ENCODE results near the gene RPL36AL.

The RPL36AL gene

DNA sequence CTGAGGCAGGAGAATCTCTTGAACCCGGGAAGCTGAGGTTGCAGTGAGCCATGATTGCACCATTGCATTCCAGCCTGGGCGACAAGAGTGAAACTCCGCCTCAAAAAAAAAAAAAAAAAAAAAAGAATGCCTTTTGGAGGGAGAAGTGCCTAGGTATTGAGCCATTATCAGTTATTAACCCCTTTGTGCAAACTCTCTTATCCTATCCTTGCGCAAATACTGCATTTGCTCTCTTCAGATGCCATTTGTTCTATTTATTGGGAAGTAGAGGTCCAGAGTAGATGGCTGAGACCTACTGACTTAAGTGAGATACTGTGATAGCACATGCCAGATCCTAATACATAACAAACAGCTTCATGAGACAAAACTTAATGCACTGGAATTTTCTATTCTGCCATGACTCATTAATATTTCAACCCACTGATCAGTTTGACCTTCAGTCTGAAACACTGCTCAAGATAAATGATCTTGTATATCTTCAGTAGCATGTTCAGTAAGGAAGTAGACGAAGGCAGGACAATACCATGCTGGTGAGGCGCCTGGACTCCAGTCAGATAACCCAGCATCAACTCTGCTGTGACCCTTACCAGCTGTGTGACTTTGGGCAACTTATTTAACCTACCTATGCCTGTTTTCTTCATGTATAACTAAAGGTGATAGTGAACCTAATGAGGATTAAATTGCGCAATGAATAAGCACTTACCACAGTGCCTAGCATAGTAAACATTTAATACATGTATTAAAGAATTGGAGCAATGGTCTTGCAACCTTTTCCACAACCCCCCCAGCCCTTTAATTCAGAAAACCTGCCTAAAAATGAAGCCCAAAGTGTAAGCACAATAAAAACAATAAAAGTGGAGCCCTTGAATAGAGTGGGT, 20.4 kb upstream of the RPL36AL start:
- H3K4me3 ChIP-seq: no peak overlapping the region
- peak overlapping the region; percentile 5; the same call in 1 of the 2 replicates for H3K27ac ChIP-seq
- no peaks in the 10 kb centered on the region for H3K9me3 ChIP-seq (ENCODE audit: low read depth, low read length)
- H3K36me3 ChIP-seq (ENCODE audit: insufficient read depth, low read length): peaks cover 13% of the 10 kb centered on the region; the same call in 1 of the 2 replicates
- no peak overlapping the region for H3K9ac ChIP-seq (ENCODE audit: insufficient read length)
- no peak for DNase-seq (ENCODE audit: low read depth, low spot score)
- TF ChIP-seq FOXP2 (optimal IDR thresholded peaks at IDR 0.05; ENCODE audit: control extremely low read depth, extremely low read length, insufficient read depth) (no peak), POLR2AphosphoS5 (IDR thresholded peaks at IDR 0.05; ENCODE audit: borderline replicate concordance, low read depth, low read length) (no peak), EZH2 (IDR thresholded peaks at IDR 0.05) (no peak)

DNA sequence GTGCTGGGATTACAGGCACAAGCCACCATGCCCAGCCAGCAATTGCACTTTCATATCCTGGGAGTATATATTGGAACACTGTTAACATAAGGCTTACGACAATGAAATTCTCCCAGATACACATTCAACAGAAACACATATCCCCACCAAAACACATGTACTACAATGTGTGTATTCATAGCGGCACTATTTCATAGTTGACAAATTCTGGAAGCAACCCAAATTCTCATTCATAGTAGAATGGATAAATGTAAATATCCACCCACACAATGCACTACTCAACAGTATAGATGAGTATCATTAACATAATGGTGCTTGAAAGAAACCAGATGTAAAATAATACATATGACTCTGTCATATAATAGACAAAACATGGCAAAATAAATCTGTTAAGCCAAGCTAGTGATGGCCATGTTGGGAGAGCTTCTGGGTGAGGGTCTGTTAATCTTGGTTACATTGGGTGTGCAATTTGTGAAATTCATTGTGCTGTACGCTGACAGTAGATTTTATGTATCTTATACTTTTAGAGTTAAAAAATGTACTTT, 17.2 kb upstream of the RPL36AL start:
- Histone ChIP-seq H3K27ac (no peak overlapping the region; the same call in 1 of the 2 replicates), H3K9ac (ENCODE audit: insufficient read length) (no peak overlapping the region), H3K4me3 (no peak overlapping the region), H3K36me3 (ENCODE audit: insufficient read depth, low read length) (0 out of 2 replicates have a peak, but pooled peaks cover 7% of the 10 kb centered on the region), H3K9me3 (ENCODE audit: low read depth, low read length) (no peaks in the 10 kb centered on the region)
- DNase-seq (ENCODE audit: low read depth, low spot score): no peak
- TF ChIP-seq FOXP2 (optimal IDR thresholded peaks at IDR 0.05; ENCODE audit: control extremely low read depth, extremely low read length, insufficient read depth) (no peak), POLR2AphosphoS5 (IDR thresholded peaks at IDR 0.05; ENCODE audit: borderline replicate concordance, low read depth, low read length) (no peak), EZH2 (IDR thresholded peaks at IDR 0.05) (no peak)

DNA sequence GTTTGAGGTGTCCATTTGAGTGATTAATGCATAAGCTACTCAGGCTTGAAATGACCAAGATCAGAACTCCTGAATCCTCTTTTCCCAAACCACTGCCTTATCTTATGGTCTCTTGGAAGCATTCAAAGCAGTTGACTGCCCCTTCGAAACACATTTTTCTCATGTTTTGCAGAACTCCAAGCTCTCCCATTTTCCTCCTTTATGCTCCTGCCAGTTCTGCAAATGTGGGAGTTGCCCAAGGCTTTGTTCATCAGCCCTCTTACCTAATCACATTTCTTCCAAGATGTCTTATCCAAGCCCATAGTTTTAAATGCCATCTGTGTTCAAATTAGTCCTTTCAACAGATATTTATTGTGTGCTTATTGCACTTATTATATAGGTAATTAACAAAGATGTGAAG, 16.4 kb upstream of the RPL36AL start:
- Histone ChIP-seq H3K9me3 (ENCODE audit: low read depth, low read length) (no peaks in the 10 kb centered on the region), H3K36me3 (ENCODE audit: insufficient read depth, low read length) (0 out of 2 replicates have a peak, but pooled peaks cover 4% of the 10 kb centered on the region), H3K27ac (no peak overlapping the region), H3K4me3 (no peak overlapping the region), H3K9ac (ENCODE audit: insufficient read length) (no peak overlapping the region)
- no peak for DNase-seq (ENCODE audit: low read depth, low spot score)
- TF ChIP-seq EZH2 (IDR thresholded peaks at IDR 0.05) (no peak), POLR2AphosphoS5 (IDR thresholded peaks at IDR 0.05; ENCODE audit: borderline replicate concordance, low read depth, low read length) (no peak), FOXP2 (optimal IDR thresholded peaks at IDR 0.05; ENCODE audit: control extremely low read depth, extremely low read length, insufficient read depth) (no peak)

DNA sequence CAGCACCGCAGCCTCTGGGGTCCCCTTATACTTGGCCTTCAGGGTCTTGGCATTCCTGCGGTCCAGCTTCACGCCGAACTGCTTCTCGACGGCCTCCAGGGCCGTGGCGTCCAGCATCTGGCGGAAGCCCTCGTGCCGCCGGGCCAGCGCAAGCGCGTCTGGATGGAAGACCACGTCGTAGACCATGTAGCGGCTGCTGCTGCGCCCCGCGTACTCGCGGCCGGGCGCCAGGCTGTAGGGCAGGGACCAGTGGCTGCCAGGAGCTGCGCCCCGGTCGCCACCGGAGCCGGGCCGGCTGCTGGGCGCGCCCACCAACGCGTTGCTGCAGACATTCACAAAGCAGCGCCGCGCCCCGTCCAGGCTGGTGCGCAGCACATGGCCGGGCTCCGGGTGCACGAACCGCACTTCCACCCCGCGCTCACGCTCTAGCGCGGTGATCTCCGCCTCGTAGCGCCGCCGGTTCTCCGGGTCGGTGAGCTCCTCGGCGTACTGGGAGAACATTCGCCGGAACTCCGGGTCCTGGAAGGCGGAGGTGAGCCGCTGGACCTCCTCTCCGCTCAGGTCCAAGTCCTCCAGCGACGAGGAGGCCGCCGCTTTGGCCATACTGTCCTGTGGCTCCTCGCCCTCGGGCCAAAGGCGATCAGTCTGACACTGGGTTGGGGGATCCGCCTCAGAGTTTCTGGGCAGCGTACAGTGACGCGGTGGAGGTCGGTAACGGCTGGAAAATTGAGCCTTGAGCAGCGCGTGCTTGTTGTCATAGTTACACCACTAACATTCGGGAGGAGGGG, 14.3 kb upstream of the RPL36AL start, which contains the start of gene DNAAF2:
Gene DNAAF2 (minus strand): TSS at position 698 of the 788 bp plus-strand sequence. CDS start 95 bp downstream, at position 603.
- Histone ChIP-seq H3K9me3 (ENCODE audit: low read depth, low read length) (no peaks in the 10 kb centered on the region), H3K9ac (ENCODE audit: insufficient read length) (peak within 1 kb of the TSS; percentile 90), H3K36me3 (ENCODE audit: insufficient read depth, low read length) (no peaks in the 10 kb centered on the region), H3K27ac (peak within 1 kb of the TSS; percentile 87), H3K4me3 (peak within 1 kb of the TSS; percentile 83)
- DNase-seq (ENCODE audit: low read depth, low spot score): no peak
- TF ChIP-seq FOXP2 (optimal IDR thresholded peaks at IDR 0.05; ENCODE audit: control extremely low read depth, extremely low read length, insufficient read depth): peak; percentile 3
- no peak for TF ChIP-seq EZH2 (IDR thresholded peaks at IDR 0.05)

DNA sequence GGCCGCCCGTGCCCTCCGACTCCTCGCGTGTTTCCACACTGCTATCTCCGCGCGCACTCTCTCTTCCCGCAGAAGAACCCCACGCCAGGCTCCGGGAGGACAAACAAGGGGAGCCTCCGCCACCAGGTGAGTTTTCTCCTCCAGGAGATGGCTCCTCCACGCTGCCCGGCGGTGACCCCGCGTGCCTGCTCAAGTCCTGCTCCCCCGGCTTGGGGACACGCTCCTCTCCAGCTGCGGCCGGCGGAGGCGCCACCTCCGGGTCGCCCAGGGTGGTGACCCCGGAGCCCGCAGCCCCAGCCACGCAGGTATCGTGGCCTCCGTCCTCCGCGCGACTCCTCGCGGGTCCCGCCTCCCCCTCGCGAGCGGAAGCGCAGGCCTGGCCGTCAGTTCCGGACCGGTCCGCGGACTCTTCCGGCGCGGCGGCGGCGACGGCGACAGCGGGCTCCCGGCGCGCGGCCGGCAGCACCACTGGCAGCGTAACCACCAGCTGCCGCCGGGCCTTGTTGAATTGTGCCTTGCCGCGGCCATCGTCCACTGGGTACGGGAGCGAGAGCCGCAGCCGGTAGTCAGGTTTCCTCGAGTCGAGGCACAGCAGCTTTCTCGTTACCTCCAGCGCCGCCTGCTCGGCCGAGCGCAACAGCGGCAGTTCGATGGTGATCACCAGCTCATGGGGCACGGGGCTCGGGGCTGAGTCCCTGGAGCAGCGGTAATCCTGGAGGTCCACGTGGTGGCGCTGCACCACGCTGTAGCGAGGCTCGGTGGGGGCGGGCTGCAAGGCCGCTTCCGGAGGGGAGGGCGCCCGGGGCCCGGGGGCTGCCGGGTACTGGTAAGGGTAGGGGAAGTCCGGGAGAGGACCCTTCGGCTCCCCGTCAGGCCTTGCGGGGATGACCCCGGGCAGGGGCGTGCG, 13.5 kb upstream of the RPL36AL start:
- Histone ChIP-seq H3K36me3 (ENCODE audit: insufficient read depth, low read length) (no peaks in the 10 kb centered on the region), H3K9ac (ENCODE audit: insufficient read length) (peak overlapping the region; percentile 90), H3K9me3 (ENCODE audit: low read depth, low read length) (no peaks in the 10 kb centered on the region), H3K27ac (peak overlapping the region; percentile 87), H3K4me3 (peak overlapping the region; percentile 83)
- DNase-seq (ENCODE audit: low read depth, low spot score): peak; percentile 75
- TF ChIP-seq EZH2 (IDR thresholded peaks at IDR 0.05): no peak
- peak; percentile 50 for TF ChIP-seq FOXP2 (optimal IDR thresholded peaks at IDR 0.05; ENCODE audit: control extremely low read depth, extremely low read length, insufficient read depth)
- peak; percentile 84 for TF ChIP-seq POLR2AphosphoS5 (IDR thresholded peaks at IDR 0.05; ENCODE audit: borderline replicate concordance, low read depth, low read length)

DNA sequence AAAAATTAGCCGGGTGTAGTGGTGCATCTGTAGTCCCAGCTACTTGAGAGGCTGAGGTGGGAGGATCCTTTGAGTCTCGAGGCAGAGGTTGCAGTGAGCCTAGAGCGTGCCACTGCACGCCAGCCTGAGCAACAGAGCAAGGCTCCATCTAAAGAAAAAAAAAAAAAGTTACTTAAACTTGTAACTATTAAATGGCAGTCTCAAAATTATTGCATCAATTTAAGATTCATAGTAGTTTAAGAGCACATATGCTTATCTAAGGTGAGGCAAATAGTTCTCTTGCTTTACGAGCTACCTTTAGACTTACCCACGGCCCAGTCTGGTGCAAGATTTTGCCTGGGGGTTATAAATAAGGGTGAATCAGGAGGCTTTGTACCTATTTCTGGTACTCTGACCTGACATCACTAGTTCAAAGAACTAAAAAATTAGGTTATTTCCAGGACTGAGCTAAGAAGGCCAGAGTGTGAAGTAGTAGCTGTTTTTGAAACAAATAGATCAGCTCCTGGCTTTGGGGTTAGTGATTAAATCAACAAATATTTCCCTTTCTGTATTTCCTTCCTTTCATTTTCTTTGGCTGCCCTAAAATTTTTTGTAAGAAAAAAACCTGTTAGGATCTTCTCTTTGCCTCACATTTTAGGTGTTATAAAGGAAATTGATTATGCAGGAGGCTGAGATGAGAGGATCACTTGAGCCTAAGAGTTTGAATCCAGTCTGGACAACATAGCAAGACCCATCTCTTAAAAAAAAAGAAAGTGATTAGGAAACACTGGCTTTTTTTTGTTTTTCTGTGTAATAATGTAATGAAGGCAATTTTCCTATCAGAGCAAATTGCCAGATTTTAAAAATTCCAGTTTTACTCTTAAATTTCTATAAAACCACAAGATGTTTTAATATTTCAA, 3.8 kb upstream of the RPL36AL start:
- DNase-seq (ENCODE audit: low read depth, low spot score): no peak
- peak overlapping the region; percentile 92 for H3K4me3 ChIP-seq
- peak overlapping the region; percentile 91 for H3K27ac ChIP-seq
- no peaks in the 10 kb centered on the region for H3K9me3 ChIP-seq (ENCODE audit: low read depth, low read length)
- TF ChIP-seq EZH2 (IDR thresholded peaks at IDR 0.05): no peak
- TF ChIP-seq FOXP2 (optimal IDR thresholded peaks at IDR 0.05; ENCODE audit: control extremely low read depth, extremely low read length, insufficient read depth): no peak
- TF ChIP-seq POLR2AphosphoS5 (IDR thresholded peaks at IDR 0.05; ENCODE audit: borderline replicate concordance, low read depth, low read length): no peak
- H3K9ac ChIP-seq (ENCODE audit: insufficient read length): peak overlapping the region; percentile 7
- peaks cover under 1% of the 10 kb centered on the region for H3K36me3 ChIP-seq (ENCODE audit: insufficient read depth, low read length)
